Progenitor cell of endocrine pancreas (in vitro differentiated cells): ENCODE results near the gene RCN2. TPM values are rescaled to one million over a fixed set of nuclear protein-coding genes. Genes with fewer than 3 reads are reported as not detected.

ENCODE experiments used
- DNase-seq: peaks from one replicate; pipeline ENCODE4 v3.0.0; 2021; ENCODE audit warnings: low spot score; ENCODE audit not compliant: unreplicated experiment
- H3K27ac Mint-ChIP-seq: 2 replicates; pipeline ENCODE4 v1.8.0; 2021; ENCODE audit warnings: mild to moderate bottlenecking, moderate library complexity, mixed read lengths
- H3K27me3 Mint-ChIP-seq: 2 replicates; pipeline ENCODE4 v1.8.0; 2021; ENCODE audit warnings: mixed read lengths
- H3K36me3 Mint-ChIP-seq: 2 replicates; pipeline ENCODE4 v1.8.0; 2022; ENCODE audit warnings: mixed read lengths; ENCODE audit not compliant: insufficient read depth
- H3K4me1 Mint-ChIP-seq: 2 replicates; pipeline ENCODE4 v1.8.0; 2021; ENCODE audit warnings: low read depth, mixed read lengths
- H3K4me3 Mint-ChIP-seq: 2 replicates; pipeline ENCODE4 v1.8.0; 2021; ENCODE audit warnings: low read depth, mild to moderate bottlenecking, moderate library complexity, mixed read lengths
- H3K9me3 Mint-ChIP-seq: 2 replicates; pipeline ENCODE4 v1.8.0; 2021; ENCODE audit warnings: low read depth, mixed read lengths
- CTCF ChIP-seq: fragments of 200-600 bp; sonication (generic); IDR thresholded peaks from one replicate; pipeline ENCODE4 v1.5.0; 2021; ENCODE audit warnings: antibody characterized with exemption, mild to moderate bottlenecking; ENCODE audit not compliant: unreplicated experiment
- total RNA-seq: library from RNA; stranded (reverse); gene quantifications from 2 replicates; pipeline ENCODE4 v1.2.1, GENCODE V29; 2021

Gene RCN2
- total RNA-seq, 1 donor from 2014 or later: 236 TPM

GRCh38 chr15:76901965-76902364 lies 29.6 kb upstream of the RCN2 start:
- DNase-seq: no peak
- peaks cover 14% of the 10 kb centered on the region for H3K9me3 Mint-ChIP-seq
- TF ChIP-seq CTCF: no peak
- H3K4me3 Mint-ChIP-seq: no peak overlapping the region
- H3K36me3 Mint-ChIP-seq: peaks cover 19% of the 10 kb centered on the region
- no peak overlapping the region for H3K27ac Mint-ChIP-seq
- H3K4me1 Mint-ChIP-seq: peaks cover 17% of the 10 kb centered on the region
- H3K27me3 Mint-ChIP-seq: peaks cover 3% of the 10 kb centered on the region

GRCh38 chr15:76903251-76903681 lies 28.3 kb upstream of the RCN2 start:
- H3K36me3 Mint-ChIP-seq: peaks cover 12% of the 10 kb centered on the region
- H3K9me3 Mint-ChIP-seq: peaks cover 10% of the 10 kb centered on the region
- no peak for TF ChIP-seq CTCF
- peaks cover 7% of the 10 kb centered on the region for H3K27me3 Mint-ChIP-seq
- peaks cover 13% of the 10 kb centered on the region for H3K4me1 Mint-ChIP-seq
- peak overlapping the region; percentile 92 for H3K4me3 Mint-ChIP-seq
- DNase-seq: no peak
- H3K27ac Mint-ChIP-seq: no peak overlapping the region

DNA sequence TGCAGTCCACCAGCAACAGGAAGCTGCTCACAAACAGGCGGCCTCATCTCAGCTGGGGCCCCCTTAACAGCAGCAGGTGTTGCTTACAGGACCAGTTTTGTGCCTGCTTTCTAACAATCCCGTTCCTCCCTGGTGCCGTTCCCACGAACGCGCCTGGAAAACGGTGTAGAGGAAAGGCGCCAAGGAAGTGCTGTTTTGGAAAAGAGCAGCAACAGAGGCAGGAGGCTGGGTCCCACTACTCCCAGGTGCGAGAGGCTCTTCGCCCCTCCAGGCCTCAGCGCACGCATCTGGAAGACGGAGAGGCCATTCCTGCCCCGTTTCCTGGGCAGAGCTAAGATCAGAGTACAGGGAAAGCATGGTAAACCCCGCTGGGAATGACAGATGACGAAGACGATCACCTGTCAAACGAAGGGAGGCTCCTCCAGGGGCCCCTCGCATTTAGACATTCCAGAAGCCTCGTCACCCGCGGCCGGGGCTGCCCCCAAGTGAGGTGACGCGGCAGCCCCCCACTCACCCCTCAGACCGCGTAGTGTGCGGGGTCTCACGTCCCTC lies 27.0 kb upstream of the RCN2 start:
- TF ChIP-seq CTCF: no peak
- DNase-seq: peak; percentile 13

GRCh38 chr15:76905013-76905839 lies 26.3 kb upstream of the RCN2 start, which contains the start of gene SCAPER:
TSS of gene SCAPER (minus strand) at chr15:76905340. CDS start at chr15:76883817, 21,523 bp downstream.
- TF ChIP-seq CTCF: no peak
- Mint-ChIP-seq H3K27me3 (peaks cover 7% of the 10 kb centered on the region), H3K27ac (peak within 1 kb of the TSS; percentile 98), H3K36me3 (no peaks in the 10 kb centered on the region), H3K4me3 (peak within 1 kb of the TSS; percentile 92), H3K9me3 (peaks cover 3% of the 10 kb centered on the region), H3K4me1 (peaks cover 11% of the 10 kb centered on the region)
- peak; percentile 82 for DNase-seq

More for the DNA sequence above, 27.0 kb upstream of the RCN2 start:
- Mint-ChIP-seq H3K27ac (peak overlapping the region; percentile 98), H3K4me1 (peaks cover 13% of the 10 kb centered on the region), H3K36me3 (peaks cover 2% of the 10 kb centered on the region), H3K9me3 (peaks cover 3% of the 10 kb centered on the region), H3K27me3 (peaks cover 7% of the 10 kb centered on the region), H3K4me3 (peak overlapping the region; percentile 92)

- no peak for TF ChIP-seq CTCF
- peaks cover 8% of the 10 kb centered on the region for H3K4me1 Mint-ChIP-seq
- peak overlapping the region; percentile 98 for H3K27ac Mint-ChIP-seq
- peak overlapping the region; percentile 92 for H3K4me3 Mint-ChIP-seq
- no peak for DNase-seq
- no peaks in the 10 kb centered on the region for H3K36me3 Mint-ChIP-seq
- H3K27me3 Mint-ChIP-seq: peaks cover 7% of the 10 kb centered on the region
- peaks cover 3% of the 10 kb centered on the region for H3K9me3 Mint-ChIP-seq
Observed at GRCh38 chr15:76905855-76906254, 25.7 kb upstream of the RCN2 start.
